Gastrocnemius medialis (tissue), 4 donors: ENCODE results near the gene CWF19L2. TPM values are rescaled to one million over a fixed set of nuclear protein-coding genes. Genes with fewer than 3 reads are reported as not detected.

Experiments
- ATAC-seq, 2 donors: fragments of 150-250 bp; one replicate each; pipeline ENCODE4 v1.9.1; 2016
- DNase-seq, 2 donors: peaks; one replicate each; pipeline ENCODE4 v3.0.0-alpha.2; 2019
- H3K27ac ChIP-seq, 4 donors: fragments of 200-600 bp; sonication (generic); 1 replicate in 1 of 4; 2 replicates in 3 of 4; pipeline ENCODE4 v1.5.1; 2016 to 2018; ENCODE audit warnings: mild to moderate bottlenecking in 2 of 4, moderate library complexity in 1 of 4
- H3K27me3 ChIP-seq, 3 donors: fragments of 200-600 bp; sonication (generic) in 2 of 3; 1 replicate in 1 of 3; 2 replicates in 2 of 3; pipeline versions ENCODE4 v1.5.1 to v1.6.0; 2016 to 2019; ENCODE audit warnings: mild to moderate bottlenecking in 1 of 3, moderate library complexity in 1 of 3
- H3K36me3 ChIP-seq, 2 donors: fragments of 200-600 bp; sonication (generic) in 1 of 2; one replicate each; pipeline ENCODE4 v1.5.1; 2017 to 2018
- H3K4me1 ChIP-seq, 2 donors: fragments of 200-600 bp; sonication (generic) in 1 of 2; one replicate each; pipeline ENCODE4 v1.5.1; 2016 to 2017; ENCODE audit warnings: mild to moderate bottlenecking in 2 of 2
- H3K4me3 ChIP-seq, 4 donors: fragments of 200-600 bp; sonication (generic) in 3 of 4; 1 replicate in 1 of 4; 2 replicates in 3 of 4; pipeline ENCODE4 v1.5.1; 2016 to 2019; ENCODE audit warnings: mild to moderate bottlenecking in 2 of 4
- H3K9me3 ChIP-seq, 3 donors: fragments of 200-600 bp; sonication (generic) in 2 of 3; 1 replicate in 1 of 3; 2 replicates in 2 of 3; pipeline ENCODE4 v1.5.1; 2016 to 2019
- POLR2A ChIP-seq, 2 donors: fragments of 450-650 bp; IDR thresholded peaks; one replicate each; pipeline ENCODE4 v1.6.1; 2017; ENCODE audit warnings: antibody characterized with exemption in 2 of 2, mild to moderate bottlenecking in 2 of 2, moderate library complexity in 2 of 2
- in situ Hi-C, 4 donors: fragments of 200-750 bp; cut with MboI; loops; one replicate each; pipeline versions ENCODE4 v1.15.0 to v1.8.0; 2017; ENCODE audit warnings: low sequenced_read_pairs in 4 of 4
- intact Hi-C: fragments of 100-400 bp; cut with DNase I; formaldehyde crosslinking; loops from one replicate; pipeline ENCODE4 v1.15.1; 2023; ENCODE audit warnings: low total_unique reads
- total RNA-seq, 4 donors: library from RNA; depleted of rRNA; stranded (reverse); fragments of >200 nt; gene quantifications; one replicate each; pipeline versions ENCODE4 v1.1.0 to v1.2.3, GENCODE V29; 2016
- TF ChIP-seq, protein P1 (sequence below), 5 experiments: fragments of 450-650 bp in 3 of 5; fragments of 200-600 bp in 2 of 5; sonication (generic) in 2 of 5; IDR thresholded peaks in 4 of 5; conservative IDR thresholded peaks in 1 of 5; 1 replicate in 4 of 5; 2 replicates in 1 of 5; pipeline ENCODE4 v1.5.1; 2016 to 2019; ENCODE audit warnings: antibody characterized with exemption in 5 of 5, mild to moderate bottlenecking in 3 of 5, moderate library complexity in 3 of 5

The CWF19L2 gene
- total RNA-seq, 4 donors from 2014 or later, result 6.5 to 17.4 (median 9.8) TPM

DNA sequence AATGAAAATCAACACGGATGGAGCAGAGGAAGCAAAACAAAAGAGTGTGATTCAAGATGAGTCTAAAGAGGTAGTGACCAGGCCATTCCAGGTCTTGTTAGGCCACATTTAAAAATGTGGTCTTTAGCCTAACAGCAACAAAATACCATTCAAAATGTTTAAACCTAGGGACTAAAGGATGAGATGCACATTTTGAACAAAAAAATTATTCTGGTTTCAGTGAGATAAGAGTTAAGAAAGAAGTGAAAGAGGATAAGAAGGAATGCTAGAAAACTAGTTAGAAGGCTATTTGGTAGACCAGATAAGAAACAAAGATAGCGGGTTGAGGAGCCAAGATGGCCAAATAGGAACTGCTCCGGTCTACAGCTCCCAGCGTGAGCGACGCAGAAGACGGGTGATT, 85.2 kb downstream of the CWF19L2 start:
- DNase-seq (no peak), ATAC-seq (no peak)
- intact Hi-C loops (no loop called here), in situ Hi-C loops (no loop called here)
- Histone ChIP-seq H3K36me3 (no peaks in the 10 kb centered on the region), H3K4me3 (no peak overlapping the region), H3K9me3 (no peaks in the 10 kb centered on the region), H3K4me1 (no peaks in the 10 kb centered on the region), H3K27ac (no peak overlapping the region), H3K27me3 (no peaks in the 10 kb centered on the region)
- no peak for TF ChIP-seq POLR2A (IDR thresholded peaks at IDR 0.05)
- TF ChIP-seq, protein P1, sequence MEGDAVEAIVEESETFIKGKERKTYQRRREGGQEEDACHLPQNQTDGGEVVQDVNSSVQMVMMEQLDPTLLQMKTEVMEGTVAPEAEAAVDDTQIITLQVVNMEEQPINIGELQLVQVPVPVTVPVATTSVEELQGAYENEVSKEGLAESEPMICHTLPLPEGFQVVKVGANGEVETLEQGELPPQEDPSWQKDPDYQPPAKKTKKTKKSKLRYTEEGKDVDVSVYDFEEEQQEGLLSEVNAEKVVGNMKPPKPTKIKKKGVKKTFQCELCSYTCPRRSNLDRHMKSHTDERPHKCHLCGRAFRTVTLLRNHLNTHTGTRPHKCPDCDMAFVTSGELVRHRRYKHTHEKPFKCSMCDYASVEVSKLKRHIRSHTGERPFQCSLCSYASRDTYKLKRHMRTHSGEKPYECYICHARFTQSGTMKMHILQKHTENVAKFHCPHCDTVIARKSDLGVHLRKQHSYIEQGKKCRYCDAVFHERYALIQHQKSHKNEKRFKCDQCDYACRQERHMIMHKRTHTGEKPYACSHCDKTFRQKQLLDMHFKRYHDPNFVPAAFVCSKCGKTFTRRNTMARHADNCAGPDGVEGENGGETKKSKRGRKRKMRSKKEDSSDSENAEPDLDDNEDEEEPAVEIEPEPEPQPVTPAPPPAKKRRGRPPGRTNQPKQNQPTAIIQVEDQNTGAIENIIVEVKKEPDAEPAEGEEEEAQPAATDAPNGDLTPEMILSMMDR (IDR thresholded peaks at IDR 0.05 in 4 of 5, conservative IDR thresholded peaks at IDR 0.05 in 1 of 5), result no peak

GRCh38 chr11:107370390-107370789, 87.2 kb downstream of the CWF19L2 start:
- H3K27me3 ChIP-seq, result no peaks in the 10 kb centered on the region
- in situ Hi-C loops (no loop called here), intact Hi-C loops (no loop called here)
- H3K4me1 ChIP-seq, result no peaks in the 10 kb centered on the region
- no peak overlapping the region for H3K4me3 ChIP-seq
- TF ChIP-seq POLR2A (IDR thresholded peaks at IDR 0.05), result no peak
- TF ChIP-seq, protein P1 (IDR thresholded peaks at IDR 0.05 in 4 of 5, conservative IDR thresholded peaks at IDR 0.05 in 1 of 5), result no peak
- no peak overlapping the region for H3K27ac ChIP-seq
- DNase-seq (no peak), ATAC-seq (no peak)
- no peaks in the 10 kb centered on the region for H3K9me3 ChIP-seq
- H3K36me3 ChIP-seq, result no peaks in the 10 kb centered on the region

DNA sequence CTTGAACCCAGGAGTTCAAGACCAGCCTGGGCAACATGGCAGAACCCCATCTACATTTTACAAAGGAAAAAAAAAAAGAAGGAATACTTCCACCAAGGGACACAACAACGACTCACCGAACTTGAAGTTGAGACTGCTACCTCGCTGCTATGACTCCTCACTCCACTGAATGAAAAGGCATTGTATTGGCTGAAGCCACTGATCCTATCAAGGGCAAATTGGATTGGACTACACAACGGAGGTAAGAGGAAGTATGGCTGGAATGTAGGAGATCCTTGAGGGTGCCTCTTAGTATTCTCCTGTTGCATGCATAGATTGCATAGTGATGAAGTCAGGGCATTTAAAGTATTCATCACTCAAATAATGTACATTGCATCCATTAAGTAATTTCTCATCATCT, 97.9 kb downstream of the CWF19L2 start:
- Histone ChIP-seq H3K4me3 (no peak overlapping the region), H3K27ac (no peak overlapping the region), H3K27me3 (no peaks in the 10 kb centered on the region), H3K36me3 (no peaks in the 10 kb centered on the region), H3K9me3 (no peaks in the 10 kb centered on the region), H3K4me1 (no peaks in the 10 kb centered on the region)
- in situ Hi-C loops (no loop called here), intact Hi-C loops (no loop called here)
- ATAC-seq, result no peak
- no peak for TF ChIP-seq POLR2A (IDR thresholded peaks at IDR 0.05)
- TF ChIP-seq, protein P1 (IDR thresholded peaks at IDR 0.05 in 4 of 5, conservative IDR thresholded peaks at IDR 0.05 in 1 of 5), result no peak
- DNase-seq, result no peak

DNA sequence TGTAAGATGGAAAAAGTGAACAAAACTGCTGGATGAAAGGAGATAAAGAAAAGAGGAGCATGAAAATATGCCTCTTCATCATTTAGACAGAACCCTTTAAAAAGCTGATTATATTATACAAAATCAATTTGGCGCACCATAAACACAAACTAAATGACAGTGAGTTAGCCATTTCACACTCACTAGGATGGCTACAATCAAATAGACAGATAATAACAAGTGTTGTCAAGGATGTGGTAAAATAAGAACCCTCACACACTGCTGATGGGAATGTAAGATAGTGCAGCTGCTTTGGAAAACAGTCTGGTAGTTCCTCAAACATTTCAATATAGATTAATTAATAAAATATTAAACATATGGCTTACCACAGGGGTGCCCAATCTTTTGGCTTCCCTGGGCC, 99.7 kb downstream of the CWF19L2 start:
- TF ChIP-seq, protein P1 (IDR thresholded peaks at IDR 0.05 in 4 of 5, conservative IDR thresholded peaks at IDR 0.05 in 1 of 5), result no peak
- TF ChIP-seq POLR2A (IDR thresholded peaks at IDR 0.05), result no peak
- intact Hi-C loops (no loop called here), in situ Hi-C loops (no loop called here)
- no peaks in the 10 kb centered on the region for H3K4me1 ChIP-seq
- H3K27ac ChIP-seq, result no peak overlapping the region
- DNase-seq (no peak), ATAC-seq (no peak)
- no peak overlapping the region for H3K4me3 ChIP-seq
- no peaks in the 10 kb centered on the region for H3K36me3 ChIP-seq
- H3K9me3 ChIP-seq, result no peaks in the 10 kb centered on the region
- H3K27me3 ChIP-seq, result no peaks in the 10 kb centered on the region

- Histone ChIP-seq H3K27ac (no peak overlapping the region), H3K36me3 (peaks cover 0 to 6% of the 10 kb centered on the region in 2 donors), H3K27me3 (no peaks in the 10 kb centered on the region), H3K9me3 (no peaks in the 10 kb centered on the region), H3K4me3 (no peak overlapping the region), H3K4me1 (no peaks in the 10 kb centered on the region)
- no peak for DNase-seq
- intact Hi-C loops (no loop called here), in situ Hi-C loops (no loop called here)
- ATAC-seq, result no peak
- TF ChIP-seq, protein P1 (IDR thresholded peaks at IDR 0.05 in 4 of 5, conservative IDR thresholded peaks at IDR 0.05 in 1 of 5), result no peak
- no peak for TF ChIP-seq POLR2A (IDR thresholded peaks at IDR 0.05)
These were observed 102.8 kb downstream of the CWF19L2 start for GRCh38 chr11:107354780-107355179.
